ENCODE data around the gene SFTA2.

The SFTA2 gene

DNA sequence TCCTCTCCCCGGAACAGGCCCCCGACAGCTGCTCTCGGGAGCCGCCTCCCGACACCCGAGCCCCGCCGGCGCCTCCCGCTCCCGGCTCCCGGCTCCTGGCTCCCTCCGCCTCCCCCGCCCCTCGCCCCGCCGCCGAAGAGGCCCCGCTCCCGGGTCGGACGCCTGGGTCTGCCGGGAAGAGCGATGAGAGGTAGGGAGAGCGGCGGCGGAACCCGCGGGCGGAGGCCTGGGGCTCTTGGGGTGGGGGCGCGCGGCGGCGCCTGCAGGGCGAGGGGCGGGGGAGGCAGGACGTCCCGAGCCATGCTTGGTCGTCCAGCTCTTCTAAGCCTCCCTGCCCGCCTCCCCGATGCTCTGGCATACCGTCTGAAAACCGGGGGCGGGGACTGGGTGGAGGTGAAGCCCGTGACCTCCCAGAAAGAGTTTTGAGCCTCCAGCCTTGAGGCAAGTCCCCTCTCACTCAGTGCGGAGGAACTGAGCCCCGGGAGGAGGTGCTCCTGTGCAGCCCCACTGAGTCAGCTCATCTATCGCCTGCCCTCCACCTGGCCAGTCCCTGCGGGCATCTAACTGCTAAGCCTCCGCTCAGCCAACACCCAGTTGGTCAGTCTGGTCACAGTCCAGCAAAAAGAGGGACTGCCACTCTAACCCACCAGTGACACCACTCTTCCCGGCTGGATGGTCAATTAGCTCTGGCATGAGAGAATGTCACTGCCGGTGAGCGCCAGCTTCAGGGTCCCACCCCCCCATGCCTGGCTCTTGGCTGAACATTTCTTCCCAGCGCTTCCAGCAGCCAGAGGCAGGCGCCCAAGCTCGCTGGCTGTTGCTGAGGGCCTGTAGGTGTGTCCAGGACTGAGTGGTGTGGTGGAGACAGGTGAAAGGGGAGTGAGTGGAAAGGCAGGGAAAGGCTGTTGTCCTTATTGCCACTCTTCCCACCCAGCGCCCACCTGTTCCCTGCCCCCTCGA is 47.2 kb downstream of the SFTA2 start:
- H3K4me3 ChIP-seq (ENCODE audit: low read depth, low read length): peak overlapping the region; percentile 47
- H3K36me3 ChIP-seq (ENCODE audit: control insufficient read depth in 2 of 2, insufficient read depth in 1 of 2, low read length in 2 of 2): peaks cover 0 to 13% of the 10 kb centered on the region in 2 experiments; a peak in 1 of 3 replicates
- ChIA-PET POLR2A (interaction anchor here (0.5 to 2.9 kb wide), 20 partner anchors 11 to 270 kb away, joined by 3 to 24 read pairs (median 4); partner anchors contain the start of genes FLOT1, GTF2H4, IER3 and MDC1), CTCF (interaction anchor here (0.6 to 14.8 kb wide), 11 partner anchors 17 to 213 kb away, joined by 3 to 332 read pairs (median 3); no protein-coding TSS in a partner anchor)
- no peaks in the 10 kb centered on the region for H3K9me3 ChIP-seq (ENCODE audit: control insufficient read depth, insufficient read depth, low read depth, low read length)
- H3K27ac ChIP-seq (ENCODE audit: extremely low read depth, low read depth, low read length): peak overlapping the region; percentile 69; the same call in 1 of the 2 replicates
- peaks cover 35% of the 10 kb centered on the region for H3K4me1 ChIP-seq (ENCODE audit: control insufficient read depth, insufficient read depth, low read length)
- TF ChIP-seq BCL11A (tag by site-specific recombination; IDR thresholded peaks at IDR 0.05; ENCODE audit: low read depth) (no peak), SCRT2 (tag by site-specific recombination; IDR thresholded peaks at IDR 0.05) (no peak), SP7 (tag by site-specific recombination; IDR thresholded peaks at IDR 0.05) (peak; percentile 45), ZNF561 (tag by site-specific recombination; IDR thresholded peaks at IDR 0.05; ENCODE audit: borderline replicate concordance) (peak; percentile 53; the same call in 1 of the 2 replicates), GLIS2 (tag by site-specific recombination; IDR thresholded peaks at IDR 0.05) (peak; percentile 75), ZNF701 (tag by site-specific recombination; IDR thresholded peaks at IDR 0.05) (no peak), ZBTB17 (tag by site-specific recombination; IDR thresholded peaks at IDR 0.05) (peak; percentile 15; the same call in 1 of the 2 replicates), ZFP69B (tag by site-specific recombination; IDR thresholded peaks at IDR 0.05) (no peak), GLIS1 (tag by site-specific recombination; IDR thresholded peaks at IDR 0.05) (peak; percentile 70), ZNF341 (tag by site-specific recombination; IDR thresholded peaks at IDR 0.05; ENCODE audit: low read depth) (peak; percentile 84), ZNF394 (tag by site-specific recombination; IDR thresholded peaks at IDR 0.05; ENCODE audit: borderline replicate concordance) (no peak), ZNF785 (tag by site-specific recombination; IDR thresholded peaks at IDR 0.05) (no peak), ZNF335 (tag by site-specific recombination; conservative IDR thresholded peaks at IDR 0.05) (peak; percentile 64), ZSCAN30 (tag by site-specific recombination; IDR thresholded peaks at IDR 0.05) (peak; percentile 26; the same call in 1 of the 2 replicates), PRDM1 (tag by site-specific recombination; IDR thresholded peaks at IDR 0.05) (peak; percentile 56; the same call in 1 of the 2 replicates), ZNF530 (tag by site-specific recombination; IDR thresholded peaks at IDR 0.05; ENCODE audit: low read depth) (no peak), ZIC2 (tag by site-specific recombination; IDR thresholded peaks at IDR 0.05) (no peak; the same call in 1 of the 2 replicates), ZFHX2 (tag by site-specific recombination; conservative IDR thresholded peaks at IDR 0.05) (peak; percentile 53), SP3 (tag by site-specific recombination; IDR thresholded peaks at IDR 0.05) (peak; percentile 37; the same call in 1 of the 2 replicates), IKZF3 (tag by site-specific recombination; IDR thresholded peaks at IDR 0.05) (peak; percentile 45), MZF1 (tag by site-specific recombination; IDR thresholded peaks at IDR 0.05; ENCODE audit: borderline replicate concordance) (no peak), ZNF157 (tag by site-specific recombination; IDR thresholded peaks at IDR 0.05) (no peak), ZNF571 (tag by site-specific recombination; IDR thresholded peaks at IDR 0.05) (no peak)
- TF ChIP-seq, protein P1, sequence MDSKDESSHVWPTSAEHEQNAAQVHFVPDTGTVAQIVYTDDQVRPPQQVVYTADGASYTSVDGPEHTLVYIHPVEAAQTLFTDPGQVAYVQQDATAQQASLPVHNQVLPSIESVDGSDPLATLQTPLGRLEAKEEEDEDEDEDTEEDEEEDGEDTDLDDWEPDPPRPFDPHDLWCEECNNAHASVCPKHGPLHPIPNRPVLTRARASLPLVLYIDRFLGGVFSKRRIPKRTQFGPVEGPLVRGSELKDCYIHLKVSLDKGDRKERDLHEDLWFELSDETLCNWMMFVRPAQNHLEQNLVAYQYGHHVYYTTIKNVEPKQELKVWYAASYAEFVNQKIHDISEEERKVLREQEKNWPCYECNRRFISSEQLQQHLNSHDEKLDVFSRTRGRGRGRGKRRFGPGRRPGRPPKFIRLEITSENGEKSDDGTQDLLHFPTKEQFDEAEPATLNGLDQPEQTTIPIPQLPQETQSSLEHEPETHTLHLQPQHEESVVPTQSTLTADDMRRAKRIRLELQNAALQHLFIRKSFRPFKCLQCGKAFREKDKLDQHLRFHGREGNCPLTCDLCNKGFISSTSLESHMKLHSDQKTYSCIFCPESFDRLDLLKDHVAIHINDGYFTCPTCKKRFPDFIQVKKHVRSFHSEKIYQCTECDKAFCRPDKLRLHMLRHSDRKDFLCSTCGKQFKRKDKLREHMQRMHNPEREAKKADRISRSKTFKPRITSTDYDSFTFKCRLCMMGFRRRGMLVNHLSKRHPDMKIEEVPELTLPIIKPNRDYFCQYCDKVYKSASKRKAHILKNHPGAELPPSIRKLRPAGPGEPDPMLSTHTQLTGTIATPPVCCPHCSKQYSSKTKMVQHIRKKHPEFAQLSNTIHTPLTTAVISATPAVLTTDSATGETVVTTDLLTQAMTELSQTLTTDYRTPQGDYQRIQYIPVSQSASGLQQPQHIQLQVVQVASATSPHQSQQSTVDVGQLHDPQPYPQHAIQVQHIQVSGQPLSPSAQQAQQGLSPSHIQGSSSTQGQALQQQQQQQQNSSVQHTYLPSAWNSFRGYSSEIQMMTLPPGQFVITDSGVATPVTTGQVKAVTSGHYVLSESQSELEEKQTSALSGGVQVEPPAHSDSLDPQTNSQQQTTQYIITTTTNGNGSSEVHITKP (tag by site-specific recombination; IDR thresholded peaks at IDR 0.05): no peak
- TF ChIP-seq, protein P2, sequence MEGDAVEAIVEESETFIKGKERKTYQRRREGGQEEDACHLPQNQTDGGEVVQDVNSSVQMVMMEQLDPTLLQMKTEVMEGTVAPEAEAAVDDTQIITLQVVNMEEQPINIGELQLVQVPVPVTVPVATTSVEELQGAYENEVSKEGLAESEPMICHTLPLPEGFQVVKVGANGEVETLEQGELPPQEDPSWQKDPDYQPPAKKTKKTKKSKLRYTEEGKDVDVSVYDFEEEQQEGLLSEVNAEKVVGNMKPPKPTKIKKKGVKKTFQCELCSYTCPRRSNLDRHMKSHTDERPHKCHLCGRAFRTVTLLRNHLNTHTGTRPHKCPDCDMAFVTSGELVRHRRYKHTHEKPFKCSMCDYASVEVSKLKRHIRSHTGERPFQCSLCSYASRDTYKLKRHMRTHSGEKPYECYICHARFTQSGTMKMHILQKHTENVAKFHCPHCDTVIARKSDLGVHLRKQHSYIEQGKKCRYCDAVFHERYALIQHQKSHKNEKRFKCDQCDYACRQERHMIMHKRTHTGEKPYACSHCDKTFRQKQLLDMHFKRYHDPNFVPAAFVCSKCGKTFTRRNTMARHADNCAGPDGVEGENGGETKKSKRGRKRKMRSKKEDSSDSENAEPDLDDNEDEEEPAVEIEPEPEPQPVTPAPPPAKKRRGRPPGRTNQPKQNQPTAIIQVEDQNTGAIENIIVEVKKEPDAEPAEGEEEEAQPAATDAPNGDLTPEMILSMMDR (tag by site-specific recombination; IDR thresholded peaks at IDR 0.05): peak; percentile 41; the same call in 1 of the 2 replicates
- TF ChIP-seq, protein P3, sequence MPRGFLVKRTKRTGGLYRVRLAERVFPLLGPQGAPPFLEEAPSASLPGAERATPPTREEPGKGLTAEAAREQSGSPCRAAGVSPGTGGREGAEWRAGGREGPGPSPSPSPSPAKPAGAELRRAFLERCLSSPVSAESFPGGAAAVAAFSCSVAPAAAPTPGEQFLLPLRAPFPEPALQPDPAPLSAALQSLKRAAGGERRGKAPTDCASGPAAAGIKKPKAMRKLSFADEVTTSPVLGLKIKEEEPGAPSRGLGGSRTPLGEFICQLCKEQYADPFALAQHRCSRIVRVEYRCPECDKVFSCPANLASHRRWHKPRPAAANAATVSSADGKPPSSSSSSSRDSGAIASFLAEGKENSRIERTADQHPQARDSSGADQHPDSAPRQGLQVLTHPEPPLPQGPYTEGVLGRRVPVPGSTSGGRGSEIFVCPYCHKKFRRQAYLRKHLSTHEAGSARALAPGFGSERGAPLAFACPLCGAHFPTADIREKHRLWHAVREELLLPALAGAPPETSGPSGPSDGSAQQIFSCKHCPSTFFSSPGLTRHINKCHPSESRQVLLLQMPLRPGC (tag by site-specific recombination; IDR thresholded peaks at IDR 0.05): no peak
- TF ChIP-seq, protein P4, sequence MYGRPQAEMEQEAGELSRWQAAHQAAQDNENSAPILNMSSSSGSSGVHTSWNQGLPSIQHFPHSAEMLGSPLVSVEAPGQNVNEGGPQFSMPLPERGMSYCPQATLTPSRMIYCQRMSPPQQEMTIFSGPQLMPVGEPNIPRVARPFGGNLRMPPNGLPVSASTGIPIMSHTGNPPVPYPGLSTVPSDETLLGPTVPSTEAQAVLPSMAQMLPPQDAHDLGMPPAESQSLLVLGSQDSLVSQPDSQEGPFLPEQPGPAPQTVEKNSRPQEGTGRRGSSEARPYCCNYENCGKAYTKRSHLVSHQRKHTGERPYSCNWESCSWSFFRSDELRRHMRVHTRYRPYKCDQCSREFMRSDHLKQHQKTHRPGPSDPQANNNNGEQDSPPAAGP (tag by site-specific recombination; IDR thresholded peaks at IDR 0.05): no peak
- TF ChIP-seq, protein P5, sequence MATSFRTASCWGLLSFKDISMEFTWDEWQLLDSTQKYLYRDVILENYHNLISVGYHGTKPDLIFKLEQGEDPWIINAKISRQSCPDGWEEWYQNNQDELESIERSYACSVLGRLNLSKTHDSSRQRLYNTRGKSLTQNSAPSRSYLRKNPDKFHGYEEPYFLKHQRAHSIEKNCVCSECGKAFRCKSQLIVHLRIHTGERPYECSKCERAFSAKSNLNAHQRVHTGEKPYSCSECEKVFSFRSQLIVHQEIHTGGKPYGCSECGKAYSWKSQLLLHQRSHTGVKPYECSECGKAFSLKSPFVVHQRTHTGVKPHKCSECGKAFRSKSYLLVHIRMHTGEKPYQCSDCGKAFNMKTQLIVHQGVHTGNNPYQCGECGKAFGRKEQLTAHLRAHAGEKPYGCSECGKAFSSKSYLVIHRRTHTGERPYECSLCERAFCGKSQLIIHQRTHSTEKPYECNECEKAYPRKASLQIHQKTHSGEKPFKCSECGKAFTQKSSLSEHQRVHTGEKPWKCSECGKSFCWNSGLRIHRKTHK (tag by site-specific recombination; IDR thresholded peaks at IDR 0.05): no peak

All from HEK293 (cell line).